Glutamatergic neuron (in vitro differentiated cells): ENCODE results near the gene UBE2E2. TPM values are rescaled to one million over a fixed set of nuclear protein-coding genes. Genes with fewer than 3 reads are reported as not detected.

ENCODE experiments used
- DNase-seq: peaks from one replicate; pipeline ENCODE4 v3.0.0; 2022
- H3K27ac Mint-ChIP-seq: one replicate; pipeline ENCODE4 v1.8.0; 2020; ENCODE audit warnings: mild to moderate bottlenecking, mixed read lengths, inconsistent platforms; ENCODE audit not compliant: unreplicated experiment
- H3K27me3 Mint-ChIP-seq: one replicate; pipeline ENCODE4 v1.8.0; 2020; ENCODE audit warnings: mild to moderate bottlenecking, moderate library complexity, mixed read lengths, inconsistent platforms; ENCODE audit not compliant: unreplicated experiment
- H3K36me3 Mint-ChIP-seq: one replicate; pipeline ENCODE4 v1.8.0; 2020; ENCODE audit warnings: mild to moderate bottlenecking, mixed read lengths, inconsistent platforms; ENCODE audit not compliant: unreplicated experiment
- H3K4me1 Mint-ChIP-seq: one replicate; pipeline ENCODE4 v1.8.0; 2020; ENCODE audit warnings: mild to moderate bottlenecking, low read depth, mixed read lengths, inconsistent platforms; ENCODE audit not compliant: unreplicated experiment
- H3K4me3 Mint-ChIP-seq: one replicate; pipeline ENCODE4 v1.8.0; 2020; ENCODE audit warnings: mild to moderate bottlenecking, mixed read lengths, inconsistent platforms; ENCODE audit not compliant: unreplicated experiment
- H3K9me3 Mint-ChIP-seq: one replicate; pipeline ENCODE4 v1.8.0; 2020; ENCODE audit warnings: mild to moderate bottlenecking, moderate library complexity, mixed read lengths, inconsistent platforms; ENCODE audit not compliant: unreplicated experiment
- total RNA-seq: library from RNA; stranded (reverse); fragmentation: NEBNext Ultra II Directional; extraction: Animal tissue kit (Norgen Biotek cat#: 25700); gene quantifications from one replicate; pipeline ENCODE4 v1.2.1, GENCODE V29; 2021; ENCODE audit not compliant: unreplicated experiment
- TF ChIP-seq, protein P1 (sequence below): fragments of 200-600 bp; sonication (generic); IDR thresholded peaks from one replicate; pipeline ENCODE4 v1.5.0; 2021; ENCODE audit not compliant: partially characterized antibody, unreplicated experiment

Gene UBE2E2
- total RNA-seq, 1 donor from 2014 or later, result 40.6 TPM

DNA sequence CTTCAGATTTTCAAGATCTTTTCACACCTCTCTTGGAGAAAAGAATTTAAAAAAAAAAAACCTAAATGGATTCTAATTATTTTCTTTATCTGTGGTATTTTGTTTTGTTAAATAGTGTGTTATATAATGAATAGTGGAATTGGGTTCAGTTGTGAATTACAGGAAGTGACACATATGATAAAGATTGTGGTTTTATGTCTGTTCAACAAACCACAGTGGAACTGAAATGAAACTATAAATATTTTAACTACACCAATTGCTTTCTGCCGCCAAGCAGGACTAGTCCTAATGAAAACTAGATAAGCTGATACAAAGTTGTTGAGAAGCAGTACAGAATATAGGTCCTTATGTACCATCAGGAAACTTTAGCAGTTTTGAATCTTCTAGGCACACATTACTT, 121.6 kb downstream of the UBE2E2 start:
- no peak overlapping the region for H3K27ac Mint-ChIP-seq
- H3K27me3 Mint-ChIP-seq, result no peaks in the 10 kb centered on the region
- no peak for DNase-seq
- TF ChIP-seq, protein P1, sequence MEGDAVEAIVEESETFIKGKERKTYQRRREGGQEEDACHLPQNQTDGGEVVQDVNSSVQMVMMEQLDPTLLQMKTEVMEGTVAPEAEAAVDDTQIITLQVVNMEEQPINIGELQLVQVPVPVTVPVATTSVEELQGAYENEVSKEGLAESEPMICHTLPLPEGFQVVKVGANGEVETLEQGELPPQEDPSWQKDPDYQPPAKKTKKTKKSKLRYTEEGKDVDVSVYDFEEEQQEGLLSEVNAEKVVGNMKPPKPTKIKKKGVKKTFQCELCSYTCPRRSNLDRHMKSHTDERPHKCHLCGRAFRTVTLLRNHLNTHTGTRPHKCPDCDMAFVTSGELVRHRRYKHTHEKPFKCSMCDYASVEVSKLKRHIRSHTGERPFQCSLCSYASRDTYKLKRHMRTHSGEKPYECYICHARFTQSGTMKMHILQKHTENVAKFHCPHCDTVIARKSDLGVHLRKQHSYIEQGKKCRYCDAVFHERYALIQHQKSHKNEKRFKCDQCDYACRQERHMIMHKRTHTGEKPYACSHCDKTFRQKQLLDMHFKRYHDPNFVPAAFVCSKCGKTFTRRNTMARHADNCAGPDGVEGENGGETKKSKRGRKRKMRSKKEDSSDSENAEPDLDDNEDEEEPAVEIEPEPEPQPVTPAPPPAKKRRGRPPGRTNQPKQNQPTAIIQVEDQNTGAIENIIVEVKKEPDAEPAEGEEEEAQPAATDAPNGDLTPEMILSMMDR, result no peak
- no peak overlapping the region for H3K4me3 Mint-ChIP-seq
- no peaks in the 10 kb centered on the region for H3K9me3 Mint-ChIP-seq
- no peaks in the 10 kb centered on the region for H3K4me1 Mint-ChIP-seq
- no peaks in the 10 kb centered on the region for H3K36me3 Mint-ChIP-seq

DNA sequence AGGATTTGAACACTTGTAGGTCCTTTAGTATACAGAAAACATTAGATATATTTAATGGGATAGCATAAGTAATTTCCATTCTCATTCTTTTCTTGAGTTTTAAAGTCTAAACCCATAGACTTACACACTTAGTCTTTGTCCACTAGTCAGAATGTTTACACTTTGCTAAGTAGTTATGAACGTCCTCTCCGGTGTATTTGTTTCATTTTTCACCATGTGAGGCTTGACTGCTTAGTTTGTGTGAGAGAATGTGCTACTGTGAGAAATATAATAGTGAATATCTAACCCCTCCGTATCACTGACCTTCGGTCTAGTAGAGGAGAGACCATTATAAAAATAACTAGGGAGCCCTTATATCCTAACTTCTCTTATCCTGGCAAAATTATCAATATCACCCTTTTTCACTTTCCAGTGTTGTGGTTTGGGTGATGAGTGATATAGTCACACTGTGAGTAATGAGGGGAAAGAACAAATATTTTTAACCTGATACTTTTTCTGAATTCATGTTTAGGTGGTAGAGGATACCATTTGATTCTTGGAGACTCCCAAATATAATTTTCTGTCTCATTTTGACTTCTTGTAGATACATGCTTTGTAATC, 122.4 kb downstream of the UBE2E2 start:
- Mint-ChIP-seq H3K9me3 (no peaks in the 10 kb centered on the region), H3K36me3 (no peaks in the 10 kb centered on the region), H3K27ac (no peak overlapping the region), H3K4me1 (no peaks in the 10 kb centered on the region), H3K4me3 (no peak overlapping the region), H3K27me3 (no peaks in the 10 kb centered on the region)
- TF ChIP-seq, protein P1, result no peak
- DNase-seq, result no peak

GRCh38 chr3:23329471-23330105, 126.5 kb downstream of the UBE2E2 start:
- H3K27me3 Mint-ChIP-seq, result no peaks in the 10 kb centered on the region
- no peaks in the 10 kb centered on the region for H3K36me3 Mint-ChIP-seq
- H3K4me1 Mint-ChIP-seq, result no peaks in the 10 kb centered on the region
- DNase-seq, result no peak
- TF ChIP-seq, protein P1, result no peak
- H3K4me3 Mint-ChIP-seq, result no peak overlapping the region
- no peak overlapping the region for H3K27ac Mint-ChIP-seq
- no peaks in the 10 kb centered on the region for H3K9me3 Mint-ChIP-seq

DNA sequence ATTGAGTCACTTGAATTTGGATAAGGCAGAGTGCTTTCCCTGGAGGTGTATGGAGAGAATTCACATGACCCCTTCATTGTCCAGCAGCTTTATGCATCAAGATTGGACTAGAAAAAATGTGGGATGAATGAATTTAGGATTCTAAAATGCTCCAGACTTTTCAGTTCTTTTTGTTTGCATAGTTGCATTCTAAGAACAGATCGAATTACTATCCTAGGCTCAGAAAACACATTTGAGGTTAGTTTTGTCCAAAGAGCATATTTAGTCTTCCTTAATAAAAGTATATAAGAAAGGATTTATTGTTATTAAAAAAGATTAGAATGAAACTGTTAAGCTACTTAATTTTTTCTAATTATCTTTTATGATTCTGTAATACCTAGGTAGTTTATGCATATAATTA, 127.4 kb downstream of the UBE2E2 start:
- no peak overlapping the region for H3K27ac Mint-ChIP-seq
- H3K9me3 Mint-ChIP-seq, result no peaks in the 10 kb centered on the region
- TF ChIP-seq, protein P1, result no peak
- no peaks in the 10 kb centered on the region for H3K27me3 Mint-ChIP-seq
- no peak overlapping the region for H3K4me3 Mint-ChIP-seq
- H3K36me3 Mint-ChIP-seq, result no peaks in the 10 kb centered on the region
- no peak for DNase-seq
- H3K4me1 Mint-ChIP-seq, result no peaks in the 10 kb centered on the region

GRCh38 chr3:23331141-23331935, 128.2 kb downstream of the UBE2E2 start:
- Mint-ChIP-seq H3K36me3 (no peaks in the 10 kb centered on the region), H3K9me3 (no peaks in the 10 kb centered on the region), H3K4me3 (no peak overlapping the region), H3K4me1 (no peaks in the 10 kb centered on the region), H3K27me3 (no peaks in the 10 kb centered on the region), H3K27ac (no peak overlapping the region)
- DNase-seq, result no peak
- TF ChIP-seq, protein P1, result no peak
